IPS-NIHi7 (cell line): ENCODE results near the gene HTD2.

Experiments used
- DNase-seq: peaks from one replicate; pipeline ENCODE4 v3.0.0; 2012; ENCODE audit warnings: mixed read lengths; ENCODE audit errors: extremely low spot score

HTD2 gene

DNA sequence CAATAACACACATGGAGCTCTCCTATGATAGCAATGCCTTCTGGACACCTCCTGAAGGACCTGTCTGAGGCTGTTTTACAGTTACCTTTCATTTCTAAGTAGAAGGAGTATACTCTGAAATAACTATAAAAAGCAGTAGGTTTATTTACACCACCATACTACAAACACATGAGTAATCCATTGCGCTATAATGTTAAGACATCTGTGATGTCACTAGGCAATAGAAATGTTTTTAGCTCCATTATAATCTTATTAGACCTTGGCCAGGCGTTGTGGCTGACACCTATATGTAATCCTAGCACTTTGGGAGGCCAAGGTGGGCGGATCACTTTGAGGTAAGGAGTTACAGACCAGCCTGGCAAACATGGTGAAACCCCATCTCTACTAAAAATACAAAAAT is 51.1 kb downstream of the HTD2 start:
- DNase-seq, result no peak

DNA sequence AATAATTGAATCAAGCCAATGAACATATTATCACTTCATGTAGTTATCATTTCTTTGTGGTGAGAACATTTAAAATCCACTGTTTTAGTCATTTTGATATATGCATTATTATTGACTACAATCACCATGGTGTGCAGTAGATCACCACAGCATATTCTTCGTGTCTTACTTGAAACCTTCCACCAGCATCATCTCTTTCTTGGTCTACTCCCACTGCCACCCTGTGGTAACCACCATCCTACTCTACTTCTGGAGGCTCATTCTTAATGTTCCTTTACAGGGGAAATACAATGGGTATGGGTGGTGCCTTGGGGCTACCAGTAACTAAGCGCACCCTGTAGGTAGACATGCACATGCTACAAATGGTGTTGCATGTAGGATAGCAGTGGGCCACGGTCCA is 51.8 kb downstream of the HTD2 start:
- DNase-seq, result no peak

DNA sequence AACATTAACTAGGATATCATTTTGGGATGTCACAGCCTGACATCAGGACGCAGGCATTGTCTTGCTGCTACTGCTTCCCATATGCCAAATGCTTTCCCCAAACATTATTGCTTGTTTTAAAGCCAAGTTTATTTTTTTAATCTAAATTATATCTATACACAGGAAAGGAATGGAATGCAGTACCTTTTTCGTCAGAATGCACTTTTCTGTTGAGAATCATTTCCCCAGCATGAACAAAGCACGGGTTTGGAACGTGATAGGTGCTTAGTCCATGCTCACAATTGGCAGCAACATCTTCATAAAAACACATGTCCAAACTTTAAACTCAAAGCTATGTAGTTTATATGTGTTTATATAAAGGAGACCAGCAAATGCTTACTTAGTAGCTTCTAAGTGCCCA is 52.5 kb downstream of the HTD2 start:
- DNase-seq, result no peak

DNA sequence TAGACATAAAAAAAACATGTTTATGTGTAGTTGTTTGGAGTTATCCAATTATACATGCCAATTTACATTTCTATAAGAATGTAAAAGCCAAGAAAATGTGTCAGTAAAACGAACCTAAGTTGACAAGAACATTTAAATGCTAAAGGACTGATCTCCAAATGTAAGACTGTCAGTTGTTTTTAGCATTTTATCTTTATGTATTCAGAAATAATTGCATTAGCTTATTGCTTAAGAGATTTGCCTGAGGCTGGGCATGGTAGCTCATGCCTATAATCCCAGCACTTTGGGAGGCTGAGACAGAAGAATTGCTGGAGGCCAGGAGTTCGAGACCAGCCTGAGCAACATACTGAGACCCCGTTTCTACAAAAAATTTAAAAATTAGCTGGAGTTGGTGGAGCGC is 53.3 kb downstream of the HTD2 start:
- DNase-seq, result no peak

DNA sequence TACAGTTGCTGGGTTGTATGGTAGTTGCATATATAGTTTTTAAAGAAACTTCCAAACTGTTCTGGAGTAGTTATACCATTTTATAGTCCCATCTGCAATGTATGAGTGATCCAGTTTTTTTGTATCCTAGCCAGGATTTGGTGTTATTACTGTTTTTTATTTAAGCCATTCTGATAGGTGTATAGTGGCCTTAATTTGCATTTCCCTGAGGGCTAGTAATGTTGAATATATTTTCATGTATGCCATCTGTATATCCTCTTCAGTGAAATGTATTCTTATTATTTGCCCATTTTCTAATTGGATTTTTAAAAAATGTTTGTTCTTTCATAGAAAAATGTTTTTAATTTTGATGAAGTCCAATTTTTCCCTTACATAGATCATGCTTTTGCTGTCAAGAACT is 55.5 kb downstream of the HTD2 start:
- DNase-seq, result no peak

DNA sequence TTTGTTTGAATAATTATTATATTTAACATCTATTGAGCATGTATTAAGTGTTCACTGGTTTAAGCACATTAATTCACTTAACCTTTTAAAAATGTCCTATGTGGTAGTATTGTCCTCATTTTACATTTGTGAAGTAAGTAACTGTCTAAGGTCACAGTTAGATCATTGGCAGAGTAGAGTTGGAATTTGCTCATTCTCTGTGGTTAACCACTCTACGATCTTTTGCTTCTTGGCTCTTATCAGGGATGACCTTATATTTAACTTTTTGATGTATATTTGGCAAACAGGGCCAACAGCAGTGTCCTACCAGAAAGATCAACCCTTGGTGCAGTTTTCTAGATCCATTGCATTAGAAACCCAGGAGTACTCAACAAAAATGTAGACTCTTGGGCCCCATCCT is 60.4 kb downstream of the HTD2 start:
- DNase-seq, result no peak

DNA sequence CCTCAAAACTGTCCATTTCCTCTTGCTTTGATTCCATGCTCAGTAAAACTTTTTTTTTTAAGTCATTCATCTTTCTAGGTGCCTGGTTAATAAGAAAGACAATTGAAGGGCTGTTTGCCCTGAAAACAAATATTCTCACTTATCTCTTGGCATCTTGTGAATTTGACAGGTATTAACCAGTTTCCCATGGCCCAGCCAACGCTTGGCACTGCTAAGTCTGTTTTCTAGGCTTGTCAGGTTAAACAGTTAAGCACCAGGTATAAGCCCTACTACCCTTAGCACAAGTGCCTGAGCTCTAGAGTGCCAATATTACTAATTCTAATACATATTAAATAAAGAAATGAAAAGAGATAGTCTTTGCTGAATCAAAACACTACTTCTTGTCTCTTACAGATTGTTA is 62.7 kb downstream of the HTD2 start:
- no peak for DNase-seq
